ENCODE measurements around the gene PON1.

The PON1 gene

DNA sequence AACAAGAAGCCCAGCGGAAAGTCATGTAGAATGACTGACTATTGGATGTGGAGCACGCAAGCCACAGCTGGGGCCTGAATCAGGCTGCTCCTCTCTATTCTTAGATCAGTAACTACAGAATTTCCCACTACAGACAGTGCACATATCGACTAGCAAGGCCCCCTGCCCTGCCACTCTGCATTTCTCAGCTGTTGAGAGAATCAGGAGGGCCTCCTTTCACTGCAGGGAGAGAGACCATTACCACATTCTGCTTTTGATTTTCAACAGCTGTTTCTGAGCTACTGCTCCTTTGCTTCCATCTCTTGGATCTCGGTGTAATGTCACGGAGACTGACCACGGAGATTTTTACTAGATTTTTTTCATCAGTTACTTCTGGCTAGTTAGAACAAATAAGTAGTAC lies 73.8 kb downstream of the PON1 start:
- DNase-seq, result no peak

All from CD4-positive, alpha-beta T cell treated with Interleukin-12 subunit alpha and Interleukin-12 subunit beta, for 1 hour (primary cell).